OCI-LY7 (cell line): Measurements from ENCODE around the gene GLIPR1L2. TPM values are rescaled to one million over a fixed set of nuclear protein-coding genes. Genes with fewer than 3 reads are reported as not detected.

Source experiments
- BruUV-seq: library from RNA; stranded (reverse); fragments of 400-500 nt; replicated peaks from 2 replicates; lab custom pipeline; 2021; lab: Mats Ljungman, UMichigan
- CTCF ChIA-PET: fragments of 300-600 bp; sonication (Branson Sonifier 250); formaldehyde crosslinking; loops from one replicate; lab custom pipeline; 2022; ENCODE audit warnings: antibody characterized with exemption; ENCODE audit not compliant: unreplicated experiment; lab: Charles Lee
- POLR2A ChIA-PET: fragments of 300-600 bp; sonication (Branson Sonifier 250); formaldehyde crosslinking; loops from one replicate; lab custom pipeline; 2022; ENCODE audit warnings: antibody characterized with exemption; lab: Charles Lee
- DNase-seq: peaks from one replicate; pipeline ENCODE4 v3.0.0-alpha.2; 2015; ENCODE audit warnings: low spot score
- H2AFZ ChIP-seq: fragments of 200-600 bp; sonication (generic), shearing (Covaris generic); 2 replicates; pipeline ENCODE4 v1.6.1; 2014; ENCODE audit warnings: mild to moderate bottlenecking, antibody characterized with exemption, low read length, moderate library complexity
- H3K27ac ChIP-seq: fragments of 200-600 bp; sonication (generic); 2 replicates; pipeline ENCODE4 v1.5.1; 2014; ENCODE audit warnings: mixed run types, low read depth, mild to moderate bottlenecking, moderate library complexity, low read length, inconsistent platforms; ENCODE audit not compliant: poor library complexity, severe bottlenecking
- H3K36me3 ChIP-seq: fragments of 200-600 bp; sonication (generic); 2 replicates; pipeline ENCODE4 v1.6.1; 2014; ENCODE audit warnings: mild to moderate bottlenecking, antibody characterized with exemption, low read length, moderate library complexity, mixed read lengths; ENCODE audit not compliant: insufficient read depth
- H3K4me1 ChIP-seq: fragments of 200-600 bp; sonication (generic); 2 replicates; pipeline ENCODE4 v1.5.1; 2014; ENCODE audit warnings: mild to moderate bottlenecking, low read length; ENCODE audit not compliant: insufficient read depth, poor library complexity, severe bottlenecking
- H3K4me2 ChIP-seq: fragments of 200-600 bp; sonication (generic); 2 replicates; pipeline ENCODE4 v1.6.1; 2014; ENCODE audit warnings: mild to moderate bottlenecking, low read length
- H3K4me3 ChIP-seq: fragments of 200-600 bp; sonication (generic); 2 replicates; pipeline ENCODE4 v1.5.1; 2014; ENCODE audit warnings: mild to moderate bottlenecking, low read depth, low read length; ENCODE audit not compliant: poor library complexity, severe bottlenecking
- H3K79me2 ChIP-seq: fragments of 200-600 bp; sonication (generic); 2 replicates; pipeline ENCODE4 v1.6.1; 2016; ENCODE audit warnings: low read depth, mild to moderate bottlenecking, low read length, moderate library complexity, mixed read lengths; ENCODE audit not compliant: insufficient read depth
- H3K9me2 ChIP-seq: fragments of 200-600 bp; sonication (generic); 2 replicates; pipeline ENCODE4 v1.6.1; 2016; ENCODE audit warnings: mild to moderate bottlenecking, low read length, mixed read lengths; ENCODE audit not compliant: insufficient read depth
- H3K9me3 ChIP-seq: fragments of 200-600 bp; sonication (generic); 2 replicates; pipeline ENCODE4 v1.6.1; 2014; ENCODE audit warnings: mild to moderate bottlenecking, mixed run types, low read length, mixed read lengths
- H4K20me1 ChIP-seq: fragments of 200-600 bp; sonication (generic); 2 replicates; pipeline ENCODE4 v1.6.1; 2014; ENCODE audit warnings: mild to moderate bottlenecking, antibody characterized with exemption, low read length, moderate library complexity, mixed read lengths; ENCODE audit not compliant: insufficient read depth
- EZH2phosphoT487 ChIP-seq: fragments of 200-600 bp; sonication (generic); IDR thresholded peaks from 2 replicates; pipeline ENCODE4 v1.6.1; 2018; ENCODE audit warnings: low read depth, borderline replicate concordance, mild to moderate bottlenecking, mixed run types, antibody characterized with exemption, low read length, moderate library complexity, mixed read lengths
- intact Hi-C: fragments of 100-400 bp; cut with micrococcal nuclease; formaldehyde crosslinking; loops from one replicate; pipeline ENCODE4 v1.10.0; 2022; ENCODE audit not compliant: unreplicated experiment
- total RNA-seq, 2 experiments: library from RNA; depleted of rRNA in 1 of 2; stranded (reverse); fragments of >200 nt in 1 of 2; shearing (Covaris generic) in 1 of 2; gene quantifications; 2 replicates each; pipeline ENCODE4 v1.2.3, GENCODE V29; 2014 to 2022
- TF ChIP-seq, protein P1 (sequence below): fragments of 200-600 bp; sonication (generic); conservative IDR thresholded peaks from 2 replicates; pipeline ENCODE4 v1.5.1; 2014; ENCODE audit warnings: mild to moderate bottlenecking, antibody characterized with exemption, low read length, moderate library complexity, mixed read lengths

Gene GLIPR1L2
- total RNA-seq, 2 experiments from 2014 or later = not detected

DNA sequence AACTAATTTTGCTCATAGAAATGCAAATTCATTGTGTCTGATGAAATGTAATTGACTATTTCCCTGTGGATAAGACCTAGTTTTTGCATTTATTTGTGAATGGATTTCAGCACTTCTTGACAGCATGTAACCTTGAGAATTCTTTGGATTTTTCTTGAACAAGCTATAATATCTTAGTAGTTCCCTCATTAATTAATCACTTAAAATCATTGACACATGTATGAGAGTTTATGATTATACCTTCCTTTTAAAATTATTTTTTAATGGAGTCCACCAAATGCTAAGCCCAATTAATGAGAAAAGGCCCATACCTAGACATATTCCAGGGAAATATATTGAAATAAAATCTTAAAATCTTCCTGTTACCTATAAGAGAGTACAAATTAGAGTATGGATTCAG, 16.8 kb downstream of the GLIPR1L2 start:
- BruUV-seq = no TSS peak
- DNase-seq = no peak
- H3K4me3 ChIP-seq = no peak overlapping the region
- no peak overlapping the region for H3K27ac ChIP-seq
- H3K36me3 ChIP-seq = no peaks in the 10 kb centered on the region
- ChIA-PET CTCF (no interaction called here), POLR2A (interaction anchor here (0.6 to 1.1 kb wide), 3 partner anchors 9 to 758 kb away, joined by 3 to 4 read pairs (median 3); no protein-coding TSS in a partner anchor)
- no peaks in the 10 kb centered on the region for H3K4me1 ChIP-seq
- H3K9me3 ChIP-seq = no peaks in the 10 kb centered on the region
- no peak overlapping the region for H2AFZ ChIP-seq
- H3K79me2 ChIP-seq = no peaks in the 10 kb centered on the region
- intact Hi-C loops = no loop called here
- no peak for TF ChIP-seq EZH2phosphoT487
- TF ChIP-seq, protein P1, sequence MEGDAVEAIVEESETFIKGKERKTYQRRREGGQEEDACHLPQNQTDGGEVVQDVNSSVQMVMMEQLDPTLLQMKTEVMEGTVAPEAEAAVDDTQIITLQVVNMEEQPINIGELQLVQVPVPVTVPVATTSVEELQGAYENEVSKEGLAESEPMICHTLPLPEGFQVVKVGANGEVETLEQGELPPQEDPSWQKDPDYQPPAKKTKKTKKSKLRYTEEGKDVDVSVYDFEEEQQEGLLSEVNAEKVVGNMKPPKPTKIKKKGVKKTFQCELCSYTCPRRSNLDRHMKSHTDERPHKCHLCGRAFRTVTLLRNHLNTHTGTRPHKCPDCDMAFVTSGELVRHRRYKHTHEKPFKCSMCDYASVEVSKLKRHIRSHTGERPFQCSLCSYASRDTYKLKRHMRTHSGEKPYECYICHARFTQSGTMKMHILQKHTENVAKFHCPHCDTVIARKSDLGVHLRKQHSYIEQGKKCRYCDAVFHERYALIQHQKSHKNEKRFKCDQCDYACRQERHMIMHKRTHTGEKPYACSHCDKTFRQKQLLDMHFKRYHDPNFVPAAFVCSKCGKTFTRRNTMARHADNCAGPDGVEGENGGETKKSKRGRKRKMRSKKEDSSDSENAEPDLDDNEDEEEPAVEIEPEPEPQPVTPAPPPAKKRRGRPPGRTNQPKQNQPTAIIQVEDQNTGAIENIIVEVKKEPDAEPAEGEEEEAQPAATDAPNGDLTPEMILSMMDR = no peak
- H3K9me2 ChIP-seq = no peaks in the 10 kb centered on the region
- no peaks in the 10 kb centered on the region for H4K20me1 ChIP-seq
- no peak overlapping the region for H3K4me2 ChIP-seq

DNA sequence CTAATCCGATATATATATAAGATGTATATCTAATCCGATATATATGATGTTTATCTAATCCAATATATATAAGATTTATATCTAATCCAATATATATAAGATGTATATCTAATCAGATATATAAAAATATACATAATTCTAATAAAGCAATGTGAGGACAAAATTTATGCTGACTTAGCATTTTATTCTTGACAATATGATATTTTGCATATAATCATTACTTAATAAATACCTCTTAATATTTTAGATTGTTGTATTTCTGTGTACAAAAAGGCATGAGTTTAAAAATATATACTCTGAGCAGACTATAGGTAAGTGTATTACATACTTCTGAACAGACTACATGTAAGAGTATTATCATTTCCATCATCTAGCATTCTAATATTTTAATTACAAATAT, 18.9 kb downstream of the GLIPR1L2 start:
- H2AFZ ChIP-seq = no peak overlapping the region
- no peak overlapping the region for H3K4me3 ChIP-seq
- no peaks in the 10 kb centered on the region for H3K79me2 ChIP-seq
- no peak for TF ChIP-seq EZH2phosphoT487
- TF ChIP-seq, protein P1 = no peak
- no peaks in the 10 kb centered on the region for H3K4me1 ChIP-seq
- no peaks in the 10 kb centered on the region for H3K36me3 ChIP-seq
- no peak overlapping the region for H3K27ac ChIP-seq
- no peaks in the 10 kb centered on the region for H3K9me3 ChIP-seq
- no peaks in the 10 kb centered on the region for H3K9me2 ChIP-seq
- POLR2A ChIA-PET = no interaction called here
- no peak overlapping the region for H3K4me2 ChIP-seq
- no peak for DNase-seq
- intact Hi-C loops = no loop called here
- CTCF ChIA-PET = no interaction called here
- no TSS peak for BruUV-seq
- H4K20me1 ChIP-seq = no peaks in the 10 kb centered on the region

DNA sequence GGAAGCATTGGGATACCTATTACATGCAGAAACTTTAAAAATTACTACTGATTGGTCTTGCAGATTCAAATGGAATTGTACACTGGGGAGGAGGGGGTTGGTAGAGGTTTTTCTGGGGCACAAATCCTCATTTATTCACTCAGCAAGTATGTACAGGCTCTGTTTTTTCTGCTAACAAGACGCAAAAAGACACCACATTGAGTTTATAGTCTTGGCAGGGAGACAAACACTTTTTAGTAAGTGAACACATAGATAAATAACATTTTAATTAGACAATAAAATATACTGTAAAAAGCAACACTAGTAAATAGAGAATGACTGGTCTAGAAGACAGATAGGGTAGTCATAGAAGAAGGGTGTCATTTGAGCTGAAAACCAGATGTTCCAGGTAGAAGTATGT, 23.8 kb downstream of the GLIPR1L2 start:
- CTCF ChIA-PET = no interaction called here
- TF ChIP-seq, protein P1 = no peak
- TF ChIP-seq EZH2phosphoT487 = no peak
- BruUV-seq = no TSS peak

More for the DNA sequence above, 23.8 kb downstream of the GLIPR1L2 start:
- POLR2A ChIA-PET = interaction anchor here (1.1 kb wide), 1 partner anchor 18 kb away, joined by 5 read pairs; no protein-coding TSS in a partner anchor
- no peaks in the 10 kb centered on the region for H3K79me2 ChIP-seq
- no peak for DNase-seq
- H4K20me1 ChIP-seq = no peaks in the 10 kb centered on the region
- H3K9me2 ChIP-seq = no peaks in the 10 kb centered on the region
- H3K9me3 ChIP-seq = no peaks in the 10 kb centered on the region
- H3K4me2 ChIP-seq = no peak overlapping the region
- H3K27ac ChIP-seq = no peak overlapping the region
- intact Hi-C loops = no loop called here
- H2AFZ ChIP-seq = no peak overlapping the region
- no peak overlapping the region for H3K4me3 ChIP-seq
- no peaks in the 10 kb centered on the region for H3K36me3 ChIP-seq
- H3K4me1 ChIP-seq = no peaks in the 10 kb centered on the region
